GM20000 (cell line): ENCODE results near the gene IQSEC2.
A peak's percentile ranks its signal among the peaks of the same experiment; 100 is the strongest.

ENCODE experiments used
- DNase-seq: peaks from one replicate; pipeline ENCODE4 v3.0.0; 2012; ENCODE audit warnings: low spot score
- TF ChIP-seq, protein P1 (sequence below): IDR thresholded peaks from 2 replicates; pipeline ENCODE4 v1.5.1; 2012; ENCODE audit warnings: mild to moderate bottlenecking, control low read depth; ENCODE audit errors: extremely low read depth, missing control alignments

IQSEC2 gene

DNA sequence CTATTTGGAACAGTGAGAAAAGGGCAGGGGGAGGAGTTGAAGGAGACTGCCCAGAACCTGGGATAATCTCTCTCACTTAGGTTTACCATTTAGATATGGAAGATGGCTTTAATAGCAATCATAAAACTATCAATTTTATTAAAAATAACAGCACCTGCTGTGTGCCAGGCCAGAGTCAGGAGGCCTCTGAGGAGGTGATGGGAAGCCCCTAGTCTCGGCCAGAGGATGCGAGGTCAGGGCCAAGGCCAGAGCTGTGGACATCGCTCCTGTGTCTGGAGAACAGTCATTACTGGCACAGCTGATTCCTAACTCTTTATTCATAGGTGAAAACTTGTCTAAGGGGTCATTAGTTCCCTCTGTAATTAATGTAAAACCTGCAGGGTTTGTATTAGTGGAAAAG is 4.2 kb upstream of the IQSEC2 start:
- no peak for DNase-seq
- TF ChIP-seq, protein P1, sequence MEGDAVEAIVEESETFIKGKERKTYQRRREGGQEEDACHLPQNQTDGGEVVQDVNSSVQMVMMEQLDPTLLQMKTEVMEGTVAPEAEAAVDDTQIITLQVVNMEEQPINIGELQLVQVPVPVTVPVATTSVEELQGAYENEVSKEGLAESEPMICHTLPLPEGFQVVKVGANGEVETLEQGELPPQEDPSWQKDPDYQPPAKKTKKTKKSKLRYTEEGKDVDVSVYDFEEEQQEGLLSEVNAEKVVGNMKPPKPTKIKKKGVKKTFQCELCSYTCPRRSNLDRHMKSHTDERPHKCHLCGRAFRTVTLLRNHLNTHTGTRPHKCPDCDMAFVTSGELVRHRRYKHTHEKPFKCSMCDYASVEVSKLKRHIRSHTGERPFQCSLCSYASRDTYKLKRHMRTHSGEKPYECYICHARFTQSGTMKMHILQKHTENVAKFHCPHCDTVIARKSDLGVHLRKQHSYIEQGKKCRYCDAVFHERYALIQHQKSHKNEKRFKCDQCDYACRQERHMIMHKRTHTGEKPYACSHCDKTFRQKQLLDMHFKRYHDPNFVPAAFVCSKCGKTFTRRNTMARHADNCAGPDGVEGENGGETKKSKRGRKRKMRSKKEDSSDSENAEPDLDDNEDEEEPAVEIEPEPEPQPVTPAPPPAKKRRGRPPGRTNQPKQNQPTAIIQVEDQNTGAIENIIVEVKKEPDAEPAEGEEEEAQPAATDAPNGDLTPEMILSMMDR = no peak

DNA sequence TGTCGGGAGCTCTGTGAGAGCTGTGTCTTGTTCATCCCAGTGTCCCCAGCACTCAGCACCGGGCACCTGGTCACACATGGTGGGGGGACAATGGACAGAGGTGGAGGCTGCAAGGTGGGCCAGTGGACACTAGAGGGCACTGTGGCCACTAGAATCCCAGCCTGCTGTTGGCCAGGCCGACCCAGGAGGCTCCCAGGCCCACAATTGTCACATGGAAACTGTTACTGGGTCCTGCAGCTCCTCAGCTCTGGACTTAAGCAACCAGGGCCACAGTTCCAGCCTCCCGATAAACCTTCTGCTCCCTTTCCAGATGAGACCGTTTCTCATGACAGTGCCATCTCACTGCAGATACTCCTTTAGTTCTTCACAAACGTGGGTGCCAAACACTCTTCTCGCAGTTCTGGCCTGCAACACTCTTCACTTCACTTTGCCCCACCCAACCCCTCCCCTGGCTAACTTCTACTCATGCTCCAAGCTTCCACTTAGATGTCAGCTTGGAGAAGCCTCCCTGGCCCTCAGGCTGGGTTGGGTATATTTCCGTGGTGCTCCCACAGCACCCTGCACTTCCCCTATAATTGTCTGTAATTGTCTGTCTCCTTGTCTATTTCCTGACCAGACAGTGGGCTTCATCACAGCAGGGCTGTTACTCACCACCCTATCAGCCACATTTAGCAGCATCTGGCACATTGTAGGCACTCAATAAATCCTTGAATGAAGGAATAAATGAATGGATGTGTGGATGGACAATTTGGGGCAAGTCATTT is 3.5 kb upstream of the IQSEC2 start:
- TF ChIP-seq, protein P1 = peak; percentile 66
- peak; percentile 52 for DNase-seq

DNA sequence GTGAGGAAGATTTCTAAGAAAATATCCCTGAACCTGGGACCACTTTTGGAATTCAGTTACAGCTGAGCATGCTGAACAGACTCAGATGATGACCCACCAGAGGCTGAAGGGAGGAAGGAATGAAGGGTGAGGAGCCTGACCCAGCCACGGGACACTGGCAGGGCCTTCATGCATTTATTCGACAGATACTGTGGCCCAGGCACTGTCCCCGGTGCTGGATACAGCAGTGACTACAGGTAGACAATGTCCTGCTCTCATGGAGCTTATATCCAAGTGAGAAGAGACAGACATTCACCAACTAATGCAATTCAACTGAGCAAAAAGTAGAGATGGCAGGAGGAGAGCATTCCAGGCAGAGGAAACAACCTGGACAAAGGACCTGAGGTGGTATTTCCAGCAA is 2.2 kb upstream of the IQSEC2 start:
- TF ChIP-seq, protein P1 = no peak

DNA sequence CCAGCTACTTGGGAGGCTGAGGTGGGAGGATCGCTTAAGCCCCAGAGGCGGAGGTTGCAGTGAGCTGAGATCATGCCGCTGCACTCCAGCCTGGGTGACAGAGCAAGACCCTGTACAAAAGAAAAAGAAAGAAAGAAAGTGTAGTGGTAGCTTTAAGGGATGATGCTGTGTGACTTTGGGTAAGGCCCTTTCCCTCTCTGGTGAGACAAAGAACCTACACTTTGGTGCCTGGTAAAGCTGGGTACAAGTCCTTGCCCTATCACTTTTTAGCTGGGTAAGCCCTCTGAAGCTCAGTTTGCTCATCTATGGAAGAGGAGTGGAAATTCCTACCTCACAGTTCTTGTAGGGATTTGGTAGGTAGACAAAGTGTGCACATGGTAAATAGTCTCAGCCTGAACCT is 1.7 kb upstream of the IQSEC2 start:
- no peak for DNase-seq
- TF ChIP-seq, protein P1 = no peak

More for the DNA sequence above, 2.2 kb upstream of the IQSEC2 start:
- DNase-seq = no peak

DNA sequence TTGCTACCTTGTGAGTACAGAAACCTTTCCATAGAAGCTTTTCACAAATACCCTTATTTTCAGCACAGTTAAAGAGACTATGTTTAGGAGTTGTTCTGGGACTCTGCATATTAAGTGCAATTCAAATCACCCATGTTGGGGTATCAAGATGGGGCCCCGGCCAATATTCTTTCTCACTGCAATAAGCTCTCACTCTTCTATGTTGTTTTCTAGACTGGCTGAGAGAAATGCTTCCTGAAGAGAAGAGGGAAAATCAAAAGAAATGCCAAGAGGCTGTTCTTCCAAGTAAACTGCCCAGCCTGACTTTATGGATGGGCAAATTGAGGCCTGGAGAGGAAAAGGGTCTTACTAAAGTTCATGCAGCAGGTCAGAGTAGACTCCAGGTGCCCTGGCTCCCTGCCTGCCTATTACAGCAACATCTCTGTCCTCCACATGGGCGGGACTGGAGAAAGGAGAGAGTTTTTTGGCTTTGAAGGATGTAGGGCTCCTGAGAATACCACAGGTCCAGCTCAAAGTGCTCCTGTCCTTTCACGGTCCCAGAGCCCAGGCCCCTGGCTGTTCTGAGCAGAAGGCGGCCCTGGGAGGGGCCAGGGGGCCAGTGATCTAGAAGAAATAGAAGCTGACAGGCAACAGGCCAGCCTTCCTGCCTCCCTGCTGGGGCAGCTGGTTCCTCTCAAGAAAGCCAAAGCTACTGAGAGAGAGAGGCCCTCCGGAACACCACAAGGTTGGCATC is 745 bp upstream of the IQSEC2 start:
- TF ChIP-seq, protein P1 = no peak
- DNase-seq = no peak

DNA sequence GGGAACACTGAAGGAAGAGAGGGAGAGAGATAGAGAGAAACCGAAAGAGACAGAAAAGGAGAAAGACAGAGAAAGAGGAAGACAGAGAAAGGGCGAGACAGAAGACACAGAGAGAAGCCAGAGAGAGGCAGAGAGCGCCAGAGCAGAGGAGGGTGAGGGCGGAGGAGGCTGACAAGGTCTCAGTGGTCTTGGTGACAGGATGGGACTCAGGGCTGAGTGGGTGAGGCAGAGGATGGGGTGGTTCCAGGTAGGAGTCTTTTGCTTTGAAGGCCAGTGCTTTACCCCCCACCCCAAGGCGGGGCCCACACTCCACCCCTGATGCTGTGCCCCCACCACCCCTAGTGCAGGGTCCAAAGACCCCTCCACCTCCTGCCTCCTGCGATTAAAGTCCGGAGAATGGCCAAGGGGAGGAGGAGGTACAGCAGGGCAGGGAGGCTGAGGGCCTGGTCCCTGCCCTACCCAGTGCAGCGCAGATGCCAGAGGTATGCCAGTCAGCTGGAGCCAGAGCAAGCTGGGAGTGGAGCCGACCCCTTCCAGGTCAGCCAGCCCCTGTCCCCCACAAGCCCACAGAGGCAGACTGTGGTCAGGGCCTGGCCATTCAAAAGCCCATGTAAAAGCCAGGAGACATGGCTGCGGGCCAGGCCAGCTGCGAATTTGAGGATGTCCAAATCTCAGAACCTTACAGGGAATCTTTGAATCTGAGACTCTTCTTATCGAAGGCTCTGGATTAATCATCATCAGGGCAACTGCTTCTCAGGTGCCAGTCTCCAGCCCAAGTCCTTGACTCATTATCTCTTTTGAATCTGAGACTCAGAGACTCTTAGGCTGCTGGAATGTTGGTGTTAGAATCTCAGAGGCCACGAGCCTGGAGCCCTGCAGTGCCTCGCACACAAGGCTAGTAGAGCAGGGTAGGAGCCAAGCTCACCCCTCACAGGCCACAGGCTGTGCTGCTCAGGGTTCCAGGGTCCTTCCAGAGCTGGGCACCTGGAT is 758 bp downstream of the IQSEC2 start:
- TF ChIP-seq, protein P1 = no peak
- no peak for DNase-seq
